Esophagus (tissue), 2 donors: ENCODE measurements around the gene C5AR2. TPM values are rescaled to one million over a fixed set of nuclear protein-coding genes. Genes with fewer than 3 reads are reported as not detected.

ENCODE experiments used
- H3K27ac ChIP-seq, 2 donors: one replicate each; pipeline ENCODE4 v1.5.1; 2013; ENCODE audit warnings: low read depth in 2 of 2, mild to moderate bottlenecking in 2 of 2, inconsistent platforms in 1 of 2, low read length in 1 of 2, moderate library complexity in 1 of 2
- H3K27me3 ChIP-seq, 2 donors: one replicate each; pipeline ENCODE4 v1.6.1; 2013; ENCODE audit warnings: low read length in 2 of 2, control low read depth in 1 of 2, mild to moderate bottlenecking in 1 of 2; ENCODE audit not compliant: insufficient read depth in 2 of 2, control insufficient read depth in 1 of 2
- H3K36me3 ChIP-seq, 2 donors: one replicate each; pipeline ENCODE4 v1.6.1; 2013; ENCODE audit warnings: low read length in 1 of 2; ENCODE audit not compliant: control insufficient read depth in 2 of 2, insufficient read depth in 2 of 2
- H3K4me1 ChIP-seq, 2 donors: one replicate each; pipeline ENCODE4 v1.6.1; 2013; ENCODE audit warnings: low read length in 1 of 2; ENCODE audit not compliant: control insufficient read depth in 2 of 2, insufficient read depth in 2 of 2
- H3K4me3 ChIP-seq, 2 donors: one replicate each; pipeline ENCODE4 v1.5.1; 2013; ENCODE audit warnings: low read length in 2 of 2, mild to moderate bottlenecking in 2 of 2, low read depth in 1 of 2, moderate library complexity in 1 of 2
- H3K9me3 ChIP-seq, 2 donors: one replicate each; pipeline ENCODE4 v1.6.1; 2013; ENCODE audit warnings: mild to moderate bottlenecking in 2 of 2, low read depth in 1 of 2, low read length in 1 of 2, moderate library complexity in 1 of 2; ENCODE audit not compliant: control insufficient read depth in 2 of 2, insufficient read depth in 1 of 2
- WGBS, 2 donors: extraction: QIAGEN DNeasy Blood & Tissue Kit; methylation state at CpG; one replicate each; pipeline ENCODE4 v1.1.7; 2013; 5-methylcytosine and 5-hydroxymethylcytosine counted together
- polyA plus RNA-seq, 2 donors: library from polyadenylated mRNA; stranded (reverse); fragments of 200-250 nt; gene quantifications; one replicate each; pipeline ENCODE4 v1.2.3, GENCODE V29; 2013
- donor health status: healthy with polysubstance abuse.
- donor health status: Bipolar disorder and iron deficiency.

C5AR2 gene
- polyA plus RNA-seq, 2 donors: 0.12 to 0.29 TPM

- Histone ChIP-seq H3K27me3 (no peaks in the 10 kb centered on the region), H3K27ac (no peak overlapping the region)
- WGBS, 2 donors: 72 to 77% methylated on average over 20 of the region's 20 CpGs
Observed at GRCh38 chr19:47390533-47391488, 58.8 kb downstream of the C5AR2 start.

GRCh38 chr19:47391510-47392223, 59.7 kb downstream of the C5AR2 start:
- H3K4me3 ChIP-seq: no peak overlapping the region
- no peaks in the 10 kb centered on the region for H3K36me3 ChIP-seq
- no peaks in the 10 kb centered on the region for H3K27me3 ChIP-seq
- 31 to 36% methylated on average over 15 of the region's 15 CpGs for WGBS, 2 donors
- no peaks in the 10 kb centered on the region for H3K4me1 ChIP-seq
- no peaks in the 10 kb centered on the region for H3K9me3 ChIP-seq
- H3K27ac ChIP-seq: no peak overlapping the region

More at GRCh38 chr19:47390533-47391488, 58.8 kb downstream of the C5AR2 start:
- Histone ChIP-seq H3K9me3 (no peaks in the 10 kb centered on the region), H3K36me3 (no peaks in the 10 kb centered on the region), H3K4me1 (no peaks in the 10 kb centered on the region), H3K4me3 (no peak overlapping the region)

Other genes starting within 250 kb of the C5AR2 start
- gene ZC3H4, start 218.4 kb upstream of the C5AR2 start, polyA plus RNA-seq: 10 to 100 TPM in 1 of 2 donors, 1 to 10 TPM in 1; 8.4 to 13.5 TPM
- gene SAE1, start 201.3 kb upstream of the C5AR2 start, polyA plus RNA-seq: 10 to 100 TPM; 17.1 to 53.4 TPM
- gene BBC3, start 101.0 kb upstream of the C5AR2 start, polyA plus RNA-seq: 1 to 10 TPM; 1.4 to 1.8 TPM
- 10 to 100 TPM; 12.9 to 22.2 TPM for gene CCDC9, start 75.7 kb upstream of the C5AR2 start, polyA plus RNA-seq
- 1 to 10 TPM; 5.6 to 7.4 TPM for gene INAFM1, start 57.3 kb upstream of the C5AR2 start, polyA plus RNA-seq
- gene C5AR1, start 22.3 kb upstream of the C5AR2 start, polyA plus RNA-seq: under 1 TPM; 0.71 to 0.96 TPM
- 10 to 100 TPM in 1 of 2 donors, 1 to 10 TPM in 1; 9.4 to 15.6 TPM for gene DHX34, start 17.1 kb downstream of the C5AR2 start, polyA plus RNA-seq
- gene MEIS3, start 87.4 kb downstream of the C5AR2 start, polyA plus RNA-seq: 1 to 10 TPM; 4.4 to 4.7 TPM
- gene SLC8A2, start 139.7 kb downstream of the C5AR2 start, polyA plus RNA-seq: under 1 TPM; 0.16 to 0.29 TPM
- gene KPTN, start 152.0 kb downstream of the C5AR2 start, polyA plus RNA-seq: 10 to 100 TPM; 10.8 to 17.2 TPM
- 100 to 1,000 TPM; 106 to 110 TPM for gene NAPA, start 182.9 kb downstream of the C5AR2 start, polyA plus RNA-seq
- under 1 TPM; 0.06 to 0.14 TPM for gene ZNF541, start 241.0 kb downstream of the C5AR2 start, polyA plus RNA-seq